Small intestine (tissue), 7 donors: ENCODE measurements around the gene MAML2. TPM values are rescaled to one million over a fixed set of nuclear protein-coding genes. Genes with fewer than 3 reads are reported as not detected.

Experiments
- DNase-seq, 2 donors: peaks; one replicate each; pipeline versions ENCODE4 v3.0.0 to v3.0.0-alpha.2; 2013
- FAIRE-seq: peaks from 2 replicates; lab custom pipeline; 2012; peaks lifted over from hg19 to GRCh38; lab: Jason Lieb, UNC
- H3K27ac ChIP-seq, 3 donors: one replicate each; pipeline ENCODE4 v1.5.1; 2013; ENCODE audit warnings: low read length in 2 of 3, mild to moderate bottlenecking in 2 of 3, control low read depth in 1 of 3, inconsistent platforms in 1 of 3, low read depth in 1 of 3, moderate library complexity in 1 of 3
- H3K27me3 ChIP-seq, 3 donors: one replicate each; pipeline ENCODE4 v1.6.1; 2013; ENCODE audit warnings: low read length in 3 of 3, inconsistent platforms in 1 of 3; ENCODE audit not compliant: control insufficient read depth in 3 of 3, insufficient read depth in 3 of 3
- H3K36me3 ChIP-seq, 3 donors: one replicate each; pipeline ENCODE4 v1.6.1; 2013; ENCODE audit warnings: low read length in 3 of 3, inconsistent platforms in 1 of 3, low read depth in 1 of 3, mild to moderate bottlenecking in 1 of 3, moderate library complexity in 1 of 3; ENCODE audit not compliant: control insufficient read depth in 3 of 3, insufficient read depth in 2 of 3
- H3K4me1 ChIP-seq, 3 donors: one replicate each; pipeline ENCODE4 v1.6.1; 2013; ENCODE audit warnings: low read length in 2 of 3, inconsistent platforms in 1 of 3, low read depth in 1 of 3, mild to moderate bottlenecking in 1 of 3, moderate library complexity in 1 of 3; ENCODE audit not compliant: control insufficient read depth in 3 of 3, insufficient read depth in 2 of 3
- H3K4me3 ChIP-seq, 3 donors: one replicate each; pipeline ENCODE4 v1.5.1; 2013; ENCODE audit warnings: low read length in 3 of 3, control low read depth in 1 of 3, inconsistent platforms in 1 of 3, low read depth in 1 of 3, mild to moderate bottlenecking in 1 of 3, moderate library complexity in 1 of 3
- H3K9me3 ChIP-seq, 2 donors: one replicate each; pipeline ENCODE4 v1.6.1; 2013; ENCODE audit warnings: low read depth in 1 of 2, low read length in 1 of 2; ENCODE audit not compliant: control insufficient read depth in 2 of 2, insufficient read depth in 1 of 2
- WGBS, 3 donors: extraction: QIAGEN DNeasy Blood & Tissue Kit; methylation state at CpG; one replicate each; pipeline ENCODE4 v1.1.7; 2013; 5-methylcytosine and 5-hydroxymethylcytosine counted together
- polyA plus RNA-seq, 4 donors: library from polyadenylated mRNA; stranded (reverse) in 3 of 4; unstranded in 1 of 4; fragments of 200-250 nt in 3 of 4; fragments of 120-200 nt in 1 of 4; gene quantifications; one replicate each; pipeline versions ENCODE4 v1.2.1 to v1.2.3, GENCODE V29; 2013
- donor health status: healthy with polysubstance abuse.
- donor health status: control.
- donor health status: control.
- donor health status: Bipolar disorder and iron deficiency.
- donor health status: healthy.

MAML2 gene
- polyA plus RNA-seq, 4 donors, result 0.45 to 11.6 (median 1.6) TPM

- DNase-seq (peak; percentile 61 to 62), FAIRE-seq (no peak)
- Histone ChIP-seq H3K4me1 (peaks cover 0 to 23% (median 4%) of the 10 kb centered on the region in 3 donors), H3K9me3 (no peaks in the 10 kb centered on the region), H3K27me3 (no peaks in the 10 kb centered on the region), H3K4me3 (no peak overlapping the region), H3K27ac (no peak overlapping the region), H3K36me3 (peaks cover 0 to 3% (median 0%) of the 10 kb centered on the region in 3 donors)
- WGBS, 3 donors, result 51 to 60% (median 59%) methylated on average over 2 of the region's 2 CpGs
These were observed 287.9 kb downstream of the MAML2 start for GRCh38 chr11:96054870-96055705.

GRCh38 chr11:96052921-96053651 is 289.9 kb downstream of the MAML2 start:
- peaks cover 0 to 1% (median 0%) of the 10 kb centered on the region in 3 donors for H3K36me3 ChIP-seq
- no peaks in the 10 kb centered on the region for H3K9me3 ChIP-seq
- FAIRE-seq (no peak), DNase-seq (no peak)
- H3K27me3 ChIP-seq, result no peaks in the 10 kb centered on the region
- H3K27ac ChIP-seq, result no peak overlapping the region
- WGBS, 3 donors, result 54 to 96% (median 73%) methylated on average over 2 of the region's 2 CpGs
- H3K4me1 ChIP-seq, result peaks cover 0 to 29% (median 4%) of the 10 kb centered on the region in 3 donors
- no peak overlapping the region for H3K4me3 ChIP-seq

- no peak for FAIRE-seq
- 66 to 79% (median 74%) methylated on average over 1 of the region's 1 CpG for WGBS, 3 donors
These were observed 291.2 kb downstream of the MAML2 start for GRCh38 chr11:96051820-96052219.

GRCh38 chr11:96050435-96051182 is 292.4 kb downstream of the MAML2 start:
- DNase-seq, result peak; percentile 37 to 87
- no peak for FAIRE-seq

More at GRCh38 chr11:96051820-96052219, 291.2 kb downstream of the MAML2 start:
- H3K36me3 ChIP-seq, result no peaks in the 10 kb centered on the region
- no peaks in the 10 kb centered on the region for H3K27me3 ChIP-seq
- no peak overlapping the region for H3K4me3 ChIP-seq
- DNase-seq, result no peak
- H3K4me1 ChIP-seq, result peaks cover 0 to 33% (median 4%) of the 10 kb centered on the region in 3 donors
- H3K9me3 ChIP-seq, result no peaks in the 10 kb centered on the region
- no peak overlapping the region for H3K27ac ChIP-seq

GRCh38 chr11:96049426-96049825 is 293.6 kb downstream of the MAML2 start:
- 84 to 88% (median 87%) methylated on average over 2 of the region's 2 CpGs for WGBS, 3 donors
- no peak for FAIRE-seq

More at GRCh38 chr11:96050435-96051182, 292.4 kb downstream of the MAML2 start:
- Histone ChIP-seq H3K27ac (peak overlapping the region in 1 of 3 donors; percentile 72), H3K9me3 (no peaks in the 10 kb centered on the region), H3K4me1 (peaks cover 0 to 42% (median 2%) of the 10 kb centered on the region in 3 donors), H3K4me3 (no peak overlapping the region), H3K36me3 (no peaks in the 10 kb centered on the region), H3K27me3 (no peaks in the 10 kb centered on the region)
- WGBS, 3 donors, result 70 to 97% (median 83%) methylated on average over 1 of the region's 1 CpG

GRCh38 chr11:96045622-96046456 is 297.2 kb downstream of the MAML2 start:
- FAIRE-seq (no peak), DNase-seq (peak in 1 of 2 donors; percentile 47)
- H3K27me3 ChIP-seq, result no peaks in the 10 kb centered on the region
- H3K9me3 ChIP-seq, result no peaks in the 10 kb centered on the region
- peaks cover 0 to 27% (median 2%) of the 10 kb centered on the region in 3 donors for H3K4me1 ChIP-seq
- 53 to 85% (median 80%) methylated on average over 11 of the region's 11 CpGs for WGBS, 3 donors
- H3K4me3 ChIP-seq, result no peak overlapping the region
- H3K27ac ChIP-seq, result peak overlapping the region in 2 of 3 donors; percentile 13 to 62
- H3K36me3 ChIP-seq, result no peaks in the 10 kb centered on the region

More at GRCh38 chr11:96049426-96049825, 293.6 kb downstream of the MAML2 start:
- H3K36me3 ChIP-seq, result no peaks in the 10 kb centered on the region
- peaks cover 0 to 37% (median 2%) of the 10 kb centered on the region in 3 donors for H3K4me1 ChIP-seq
- no peak overlapping the region for H3K4me3 ChIP-seq
- no peak for DNase-seq
- no peaks in the 10 kb centered on the region for H3K9me3 ChIP-seq
- H3K27ac ChIP-seq, result peak overlapping the region in 1 of 3 donors; percentile 12
- no peaks in the 10 kb centered on the region for H3K27me3 ChIP-seq

GRCh38 chr11:96044747-96045146 is 298.2 kb downstream of the MAML2 start:
- no peaks in the 10 kb centered on the region for H3K27me3 ChIP-seq
- H3K4me3 ChIP-seq, result no peak overlapping the region
- DNase-seq (no peak), FAIRE-seq (no peak)
- WGBS, 3 donors, result 91 to 94% (median 94%) methylated on average over 2 of the region's 2 CpGs
- H3K36me3 ChIP-seq, result no peaks in the 10 kb centered on the region
- no peaks in the 10 kb centered on the region for H3K9me3 ChIP-seq
- peaks cover 0 to 17% (median 0%) of the 10 kb centered on the region in 3 donors for H3K4me1 ChIP-seq
- no peak overlapping the region for H3K27ac ChIP-seq
